Coronary artery (tissue), 2 donors: ENCODE measurements around the gene OR52A1.

ENCODE experiments used
- DNase-seq: peaks from one replicate; pipeline ENCODE4 v3.0.0-alpha.2; 2017; ENCODE audit warnings: low spot score
- H3K27ac ChIP-seq, 2 donors: fragments of 200-600 bp; sonication (generic); one replicate each; pipeline ENCODE4 v1.5.1; 2016 to 2019
- H3K4me3 ChIP-seq: fragments of 200-600 bp; sonication (generic); 2 replicates; pipeline ENCODE4 v1.5.1; 2016; ENCODE audit warnings: mild to moderate bottlenecking, moderate library complexity
- CTCF ChIP-seq: fragments of 200-600 bp; sonication (generic); IDR thresholded peaks from one replicate; pipeline ENCODE4 v1.5.1; 2019; ENCODE audit warnings: antibody characterized with exemption

The OR52A1 gene

GRCh38 chr11:5131584-5132335 lies 22.8 kb downstream of the OR52A1 start:
- no peak for DNase-seq
- TF ChIP-seq CTCF, result no peak
- no peak overlapping the region for H3K4me3 ChIP-seq
- no peak overlapping the region for H3K27ac ChIP-seq

GRCh38 chr11:5129457-5129877 lies 25.1 kb downstream of the OR52A1 start:
- Histone ChIP-seq H3K27ac (no peak overlapping the region), H3K4me3 (no peak overlapping the region)
- no peak for TF ChIP-seq CTCF
- DNase-seq, result no peak

- no peak overlapping the region for H3K4me3 ChIP-seq
- no peak for TF ChIP-seq CTCF
- no peak overlapping the region for H3K27ac ChIP-seq
- DNase-seq, result no peak
Observed at GRCh38 chr11:5124891-5125620, 29.5 kb downstream of the OR52A1 start.

GRCh38 chr11:5123802-5124521 lies 30.6 kb downstream of the OR52A1 start:
- H3K27ac ChIP-seq, result no peak overlapping the region
- peak; percentile 52 for TF ChIP-seq CTCF

GRCh38 chr11:5118893-5119292 lies 35.7 kb downstream of the OR52A1 start:
- Histone ChIP-seq H3K27ac (no peak overlapping the region), H3K4me3 (no peak overlapping the region)
- no peak for TF ChIP-seq CTCF

More at GRCh38 chr11:5123802-5124521, 30.6 kb downstream of the OR52A1 start:
- no peak for DNase-seq
- no peak overlapping the region for H3K4me3 ChIP-seq

GRCh38 chr11:5117588-5117987 lies 37.0 kb downstream of the OR52A1 start:
- TF ChIP-seq CTCF, result no peak

More at GRCh38 chr11:5118893-5119292, 35.7 kb downstream of the OR52A1 start:
- DNase-seq, result no peak

More at GRCh38 chr11:5117588-5117987, 37.0 kb downstream of the OR52A1 start:
- no peak overlapping the region for H3K4me3 ChIP-seq
- DNase-seq, result no peak
- no peak overlapping the region for H3K27ac ChIP-seq
